HEK293T (cell line): ENCODE measurements around the gene L2HGDH.

ENCODE experiments used
- BHLHE40 ChIP-seq: fragments of 450-650 bp; IDR thresholded peaks from 2 replicates; pipeline ENCODE4 v1.6.1; 2016; ENCODE audit warnings: mild to moderate bottlenecking, moderate library complexity, borderline replicate concordance
- FOXA1 ChIP-seq: fragments of 450-650 bp; IDR thresholded peaks from 2 replicates; pipeline ENCODE4 v1.6.1; 2016; ENCODE audit warnings: mild to moderate bottlenecking
- FOXK2 ChIP-seq: fragments of 450-650 bp; IDR thresholded peaks from 2 replicates; pipeline ENCODE4 v1.6.1; 2016; ENCODE audit warnings: mild to moderate bottlenecking
- HDGF ChIP-seq: fragments of 450-650 bp; IDR thresholded peaks from 2 replicates; pipeline ENCODE4 v1.6.1; 2017; ENCODE audit warnings: antibody characterized with exemption, borderline replicate concordance
- LEF1 ChIP-seq: fragments of 450-650 bp; IDR thresholded peaks from 2 replicates; pipeline ENCODE4 v1.6.1; 2017; ENCODE audit warnings: mild to moderate bottlenecking, borderline replicate concordance
- SP1 ChIP-seq: fragments of 450-650 bp; IDR thresholded peaks from 2 replicates; pipeline ENCODE4 v1.6.1; 2017
- ZNF384 ChIP-seq: fragments of 450-650 bp; IDR thresholded peaks from 2 replicates; pipeline ENCODE4 v1.6.1; 2016
- TF ChIP-seq, protein P1 (sequence below): fragments of 450-650 bp; IDR thresholded peaks from 2 replicates; pipeline ENCODE4 v1.6.1; 2016

- TF ChIP-seq FOXK2 = no peak
- TF ChIP-seq FOXA1 = no peak
- TF ChIP-seq HDGF = no peak
- no peak for TF ChIP-seq SP1
- no peak for TF ChIP-seq ZNF384
- TF ChIP-seq, protein P1, sequence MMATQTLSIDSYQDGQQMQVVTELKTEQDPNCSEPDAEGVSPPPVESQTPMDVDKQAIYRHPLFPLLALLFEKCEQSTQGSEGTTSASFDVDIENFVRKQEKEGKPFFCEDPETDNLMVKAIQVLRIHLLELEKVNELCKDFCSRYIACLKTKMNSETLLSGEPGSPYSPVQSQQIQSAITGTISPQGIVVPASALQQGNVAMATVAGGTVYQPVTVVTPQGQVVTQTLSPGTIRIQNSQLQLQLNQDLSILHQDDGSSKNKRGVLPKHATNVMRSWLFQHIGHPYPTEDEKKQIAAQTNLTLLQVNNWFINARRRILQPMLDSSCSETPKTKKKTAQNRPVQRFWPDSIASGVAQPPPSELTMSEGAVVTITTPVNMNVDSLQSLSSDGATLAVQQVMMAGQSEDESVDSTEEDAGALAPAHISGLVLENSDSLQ = no peak
- no peak for TF ChIP-seq LEF1
- no peak for TF ChIP-seq BHLHE40
Measured at GRCh38 chr14:50360093-50360492, 48.1 kb upstream of the L2HGDH start.
